Endothelial cell (in vitro differentiated cells): ENCODE data around the gene CADPS. TPM values are rescaled to one million over a fixed set of nuclear protein-coding genes. Genes with fewer than 3 reads are reported as not detected.

Experiments
- DNase-seq: peaks from one replicate; pipeline ENCODE4 v3.0.0; 2021; ENCODE audit warnings: low spot score
- H3K27ac Mint-ChIP-seq: one replicate; pipeline ENCODE4 v1.8.0; 2021; ENCODE audit warnings: mixed read lengths, inconsistent platforms; ENCODE audit not compliant: unreplicated experiment
- H3K27me3 Mint-ChIP-seq: one replicate; pipeline ENCODE4 v1.8.0; 2021; ENCODE audit warnings: mild to moderate bottlenecking, moderate library complexity, mixed read lengths, inconsistent platforms; ENCODE audit not compliant: unreplicated experiment
- H3K36me3 Mint-ChIP-seq: one replicate; pipeline ENCODE4 v1.8.0; 2021; ENCODE audit warnings: mild to moderate bottlenecking, low read depth, mixed read lengths, inconsistent platforms; ENCODE audit not compliant: unreplicated experiment
- H3K4me1 Mint-ChIP-seq: one replicate; pipeline ENCODE4 v1.8.0; 2021; ENCODE audit warnings: mild to moderate bottlenecking, mixed read lengths, inconsistent platforms; ENCODE audit not compliant: unreplicated experiment
- H3K4me3 Mint-ChIP-seq: one replicate; pipeline ENCODE4 v1.8.0; 2021; ENCODE audit warnings: mild to moderate bottlenecking, mixed read lengths, inconsistent platforms; ENCODE audit not compliant: unreplicated experiment
- H3K9me3 Mint-ChIP-seq: one replicate; pipeline ENCODE4 v1.8.0; 2021; ENCODE audit warnings: mixed read lengths, inconsistent platforms; ENCODE audit not compliant: unreplicated experiment
- total RNA-seq: library from RNA; stranded (reverse); fragmentation: NEBNext Ultra II Directional; extraction: Animal tissue kit (Norgen Biotek cat#: 25700); gene quantifications from one replicate; pipeline ENCODE4 v1.2.1, GENCODE V29; 2021; ENCODE audit not compliant: unreplicated experiment
- TF ChIP-seq, protein P1 (sequence below): fragments of 200-600 bp; sonication (generic); IDR thresholded peaks from one replicate; pipeline ENCODE4 v1.5.0; 2021; ENCODE audit warnings: antibody characterized with exemption; ENCODE audit not compliant: unreplicated experiment

CADPS gene
- total RNA-seq, 1 donor from 2014 or later: 0.26 TPM

DNA sequence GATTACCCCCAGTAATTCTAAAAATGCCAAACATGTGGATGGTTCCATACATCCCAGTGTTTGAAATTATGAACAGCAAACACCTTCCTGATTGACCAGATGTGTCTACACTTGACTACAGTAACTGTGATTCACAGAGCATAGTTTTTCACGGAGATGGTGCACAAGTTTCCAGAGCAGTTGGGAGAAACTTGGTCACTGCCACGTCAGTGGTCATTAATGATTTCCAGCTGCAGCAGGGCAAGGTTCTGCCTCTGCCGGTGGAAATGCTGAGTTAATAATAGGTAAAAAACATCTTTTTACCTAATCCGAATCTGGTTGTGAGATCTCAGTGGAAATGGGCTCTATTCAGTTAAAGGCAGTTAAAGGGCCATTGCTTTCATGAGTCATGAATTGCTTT is 347.7 kb downstream of the CADPS start:
- TF ChIP-seq, protein P1, sequence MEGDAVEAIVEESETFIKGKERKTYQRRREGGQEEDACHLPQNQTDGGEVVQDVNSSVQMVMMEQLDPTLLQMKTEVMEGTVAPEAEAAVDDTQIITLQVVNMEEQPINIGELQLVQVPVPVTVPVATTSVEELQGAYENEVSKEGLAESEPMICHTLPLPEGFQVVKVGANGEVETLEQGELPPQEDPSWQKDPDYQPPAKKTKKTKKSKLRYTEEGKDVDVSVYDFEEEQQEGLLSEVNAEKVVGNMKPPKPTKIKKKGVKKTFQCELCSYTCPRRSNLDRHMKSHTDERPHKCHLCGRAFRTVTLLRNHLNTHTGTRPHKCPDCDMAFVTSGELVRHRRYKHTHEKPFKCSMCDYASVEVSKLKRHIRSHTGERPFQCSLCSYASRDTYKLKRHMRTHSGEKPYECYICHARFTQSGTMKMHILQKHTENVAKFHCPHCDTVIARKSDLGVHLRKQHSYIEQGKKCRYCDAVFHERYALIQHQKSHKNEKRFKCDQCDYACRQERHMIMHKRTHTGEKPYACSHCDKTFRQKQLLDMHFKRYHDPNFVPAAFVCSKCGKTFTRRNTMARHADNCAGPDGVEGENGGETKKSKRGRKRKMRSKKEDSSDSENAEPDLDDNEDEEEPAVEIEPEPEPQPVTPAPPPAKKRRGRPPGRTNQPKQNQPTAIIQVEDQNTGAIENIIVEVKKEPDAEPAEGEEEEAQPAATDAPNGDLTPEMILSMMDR: no peak
- H3K4me1 Mint-ChIP-seq: no peaks in the 10 kb centered on the region
- no peak overlapping the region for H3K4me3 Mint-ChIP-seq
- H3K36me3 Mint-ChIP-seq: no peaks in the 10 kb centered on the region
- H3K27me3 Mint-ChIP-seq: no peaks in the 10 kb centered on the region
- no peaks in the 10 kb centered on the region for H3K9me3 Mint-ChIP-seq
- DNase-seq: no peak
- H3K27ac Mint-ChIP-seq: no peak overlapping the region

DNA sequence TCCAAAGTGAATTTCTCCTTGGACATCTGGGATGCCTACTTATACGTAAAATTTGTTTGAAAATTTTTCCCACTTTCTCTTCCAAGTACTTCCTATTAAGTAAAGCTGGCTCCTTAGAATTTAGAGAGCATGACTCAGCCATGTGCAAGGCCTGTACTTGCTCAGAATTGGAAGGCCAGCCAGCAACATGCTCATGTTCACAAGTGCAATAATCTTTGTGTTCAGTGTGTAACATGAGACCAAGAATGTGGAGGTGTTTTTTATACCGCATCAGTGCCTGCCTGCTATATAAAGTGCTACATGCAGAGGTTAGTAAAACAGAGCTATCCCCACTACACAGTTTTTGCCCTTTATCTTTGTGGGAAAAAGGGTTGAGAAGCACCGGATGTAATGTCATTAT is 349.9 kb downstream of the CADPS start:
- TF ChIP-seq, protein P1: no peak
- DNase-seq: no peak

DNA sequence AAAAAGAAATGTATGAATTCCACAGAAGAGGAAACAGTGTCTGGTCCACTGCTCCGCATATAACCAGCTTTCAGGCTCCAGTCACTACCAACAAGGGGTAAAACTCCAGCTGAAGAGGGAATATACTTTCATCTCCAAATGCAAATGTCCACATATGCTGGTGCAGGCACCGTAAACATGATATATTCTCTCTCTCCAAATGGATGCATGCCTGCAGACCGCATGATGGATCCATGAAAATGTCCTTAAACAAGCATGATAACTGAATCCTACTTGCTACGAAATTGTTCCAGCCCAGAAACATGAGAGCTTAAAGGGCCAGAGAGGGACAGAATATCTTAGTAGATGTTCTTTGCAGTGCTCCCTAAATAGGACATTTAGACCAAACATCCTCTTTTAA is 351.5 kb downstream of the CADPS start:
- no peaks in the 10 kb centered on the region for H3K4me1 Mint-ChIP-seq
- H3K27ac Mint-ChIP-seq: no peak overlapping the region
- TF ChIP-seq, protein P1: no peak
- H3K4me3 Mint-ChIP-seq: no peak overlapping the region
- DNase-seq: no peak
- no peaks in the 10 kb centered on the region for H3K36me3 Mint-ChIP-seq
- no peaks in the 10 kb centered on the region for H3K9me3 Mint-ChIP-seq
- no peaks in the 10 kb centered on the region for H3K27me3 Mint-ChIP-seq

More for the DNA sequence above, 349.9 kb downstream of the CADPS start:
- H3K4me1 Mint-ChIP-seq: no peaks in the 10 kb centered on the region
- H3K4me3 Mint-ChIP-seq: no peak overlapping the region
- H3K9me3 Mint-ChIP-seq: no peaks in the 10 kb centered on the region
- no peaks in the 10 kb centered on the region for H3K36me3 Mint-ChIP-seq
- no peak overlapping the region for H3K27ac Mint-ChIP-seq
- no peaks in the 10 kb centered on the region for H3K27me3 Mint-ChIP-seq

DNA sequence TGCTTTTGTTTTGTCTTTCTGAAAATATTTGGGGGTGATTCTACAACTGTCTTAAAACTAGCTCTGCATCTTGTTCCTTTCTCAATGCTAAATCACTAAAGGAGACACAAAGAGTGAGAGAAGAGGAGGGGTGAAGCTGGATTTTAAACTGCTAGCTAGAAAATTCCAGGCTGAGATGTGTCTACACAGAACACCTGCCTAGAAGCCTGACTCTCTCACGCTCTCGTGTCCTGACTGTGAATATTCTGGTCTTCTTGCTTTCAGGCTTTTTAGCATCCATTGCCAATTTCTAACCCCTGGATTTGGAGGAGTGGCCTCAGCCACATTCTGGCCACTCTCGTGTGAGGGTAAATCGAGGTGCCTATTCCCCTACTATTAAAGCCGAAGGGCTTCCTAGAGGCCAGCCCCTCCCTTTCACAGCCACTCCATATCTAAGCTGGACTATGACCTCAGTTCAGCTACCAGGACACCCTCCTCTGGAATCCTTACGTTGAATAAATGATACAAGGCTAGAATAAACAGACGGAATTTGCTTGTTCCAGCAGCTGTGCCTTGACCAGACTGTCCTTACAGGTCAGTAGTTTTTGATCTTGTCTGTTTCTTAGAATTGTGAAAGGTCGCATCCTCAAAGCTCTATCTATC is 353.6 kb downstream of the CADPS start:
- Mint-ChIP-seq H3K4me1 (no peaks in the 10 kb centered on the region), H3K4me3 (no peak overlapping the region), H3K36me3 (no peaks in the 10 kb centered on the region), H3K27me3 (no peaks in the 10 kb centered on the region), H3K27ac (no peak overlapping the region), H3K9me3 (no peaks in the 10 kb centered on the region)
- TF ChIP-seq, protein P1: no peak
- no peak for DNase-seq

DNA sequence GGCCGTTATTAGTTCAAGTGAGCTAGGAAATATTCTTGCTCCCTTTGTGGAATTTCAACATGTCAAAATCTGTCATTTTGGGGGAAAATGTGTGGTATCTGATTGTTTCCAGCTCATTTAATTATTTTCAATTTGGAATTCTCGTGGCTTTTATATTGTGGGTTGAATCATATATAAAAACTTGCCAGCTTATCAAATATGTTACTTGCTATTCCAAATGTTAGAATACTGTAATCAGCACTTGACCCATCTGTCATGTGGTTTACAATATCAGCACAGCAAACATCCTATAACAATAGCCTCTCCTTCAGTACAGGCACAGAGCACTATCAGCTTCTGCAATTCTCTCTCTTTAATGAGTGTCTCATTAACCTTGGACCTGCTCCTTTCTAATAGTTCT is 371.7 kb downstream of the CADPS start:
- TF ChIP-seq, protein P1: no peak
- no peaks in the 10 kb centered on the region for H3K4me1 Mint-ChIP-seq
- H3K36me3 Mint-ChIP-seq: no peaks in the 10 kb centered on the region
- H3K27ac Mint-ChIP-seq: no peak overlapping the region
- H3K9me3 Mint-ChIP-seq: no peaks in the 10 kb centered on the region
- H3K4me3 Mint-ChIP-seq: no peak overlapping the region
- H3K27me3 Mint-ChIP-seq: peaks cover 2% of the 10 kb centered on the region
- no peak for DNase-seq
